ENCODE results near the gene VSIR.

DNA sequence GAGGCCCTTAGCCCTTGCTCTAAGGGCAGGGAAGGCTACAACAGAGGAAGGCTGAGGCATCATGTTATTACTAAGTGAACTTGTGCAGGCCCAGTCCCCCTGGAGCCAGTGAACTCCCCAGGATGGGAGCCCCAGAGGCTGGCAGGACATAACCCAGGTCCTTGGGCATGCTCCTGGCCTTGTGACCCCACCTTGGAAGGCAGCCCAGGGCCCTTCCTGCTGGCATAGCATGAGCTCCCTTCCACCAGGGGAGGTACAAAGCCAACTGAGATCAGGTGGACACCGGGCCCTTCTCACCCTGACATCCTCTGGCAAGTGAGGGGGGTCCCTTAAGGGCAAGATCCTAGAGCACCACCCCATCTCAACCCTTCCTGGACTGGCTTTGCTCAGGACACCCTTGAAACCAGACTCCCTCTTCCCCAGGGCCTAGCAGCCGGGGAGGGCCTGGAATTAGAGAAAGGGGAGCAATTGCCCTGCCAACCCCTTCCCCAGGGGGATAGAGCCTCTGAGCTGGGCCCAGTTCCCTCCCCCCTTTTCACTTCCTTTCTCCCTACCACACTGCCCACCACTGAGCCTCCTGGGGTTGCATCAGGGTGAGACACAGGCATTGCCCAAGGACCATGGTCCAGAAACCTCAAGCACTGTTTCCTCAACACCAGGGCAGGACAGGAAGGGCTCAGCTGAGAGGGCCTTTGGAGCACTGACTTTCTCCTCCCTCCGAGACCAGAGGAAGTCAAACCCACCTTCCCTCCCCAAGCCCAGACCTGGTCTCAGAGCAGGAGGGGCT, 1.8 kb upstream of the VSIR start:
- TF ChIP-seq, protein P1, sequence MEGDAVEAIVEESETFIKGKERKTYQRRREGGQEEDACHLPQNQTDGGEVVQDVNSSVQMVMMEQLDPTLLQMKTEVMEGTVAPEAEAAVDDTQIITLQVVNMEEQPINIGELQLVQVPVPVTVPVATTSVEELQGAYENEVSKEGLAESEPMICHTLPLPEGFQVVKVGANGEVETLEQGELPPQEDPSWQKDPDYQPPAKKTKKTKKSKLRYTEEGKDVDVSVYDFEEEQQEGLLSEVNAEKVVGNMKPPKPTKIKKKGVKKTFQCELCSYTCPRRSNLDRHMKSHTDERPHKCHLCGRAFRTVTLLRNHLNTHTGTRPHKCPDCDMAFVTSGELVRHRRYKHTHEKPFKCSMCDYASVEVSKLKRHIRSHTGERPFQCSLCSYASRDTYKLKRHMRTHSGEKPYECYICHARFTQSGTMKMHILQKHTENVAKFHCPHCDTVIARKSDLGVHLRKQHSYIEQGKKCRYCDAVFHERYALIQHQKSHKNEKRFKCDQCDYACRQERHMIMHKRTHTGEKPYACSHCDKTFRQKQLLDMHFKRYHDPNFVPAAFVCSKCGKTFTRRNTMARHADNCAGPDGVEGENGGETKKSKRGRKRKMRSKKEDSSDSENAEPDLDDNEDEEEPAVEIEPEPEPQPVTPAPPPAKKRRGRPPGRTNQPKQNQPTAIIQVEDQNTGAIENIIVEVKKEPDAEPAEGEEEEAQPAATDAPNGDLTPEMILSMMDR (IDR thresholded peaks at IDR 0.05), result no peak
- TF ChIP-seq POLR2A (IDR thresholded peaks at IDR 0.05), result no peak
- TF ChIP-seq EP300 (IDR thresholded peaks at IDR 0.05), result no peak
